IPS DF 4.7 (cell line): Measurements from ENCODE around the gene DAPK1.
"Not testable (repeated sequence)": the region's sequence is repeated elsewhere in the genome, so short reads cannot be mapped to it uniquely, and the experiment has no call there.

Experiments
- DNase-seq: peaks from one replicate; pipeline ENCODE4 v3.0.0-alpha.2; 2013; ENCODE audit warnings: low spot score; ENCODE audit errors: extremely low read depth

The DAPK1 gene

GRCh38 chr9:87542141-87542540, 44.5 kb downstream of the DAPK1 start:
- DNase-seq = no peak

- DNase-seq = no peak
These were observed 45.6 kb downstream of the DAPK1 start for GRCh38 chr9:87543251-87543650.

- no peak for DNase-seq
These were observed 48.2 kb downstream of the DAPK1 start for GRCh38 chr9:87545858-87546257.

- DNase-seq = no peak
These were observed 49.0 kb downstream of the DAPK1 start for GRCh38 chr9:87546704-87547103.

- no peak for DNase-seq
These were observed 50.0 kb downstream of the DAPK1 start for GRCh38 chr9:87547671-87548081.

GRCh38 chr9:87548159-87548558, 50.5 kb downstream of the DAPK1 start:
- DNase-seq = no peak

GRCh38 chr9:87549088-87549487, 51.4 kb downstream of the DAPK1 start:
- DNase-seq = not testable (repeated sequence)

- no peak for DNase-seq
These were observed 52.1 kb downstream of the DAPK1 start for GRCh38 chr9:87549791-87550190.

- no peak for DNase-seq
These were observed 52.7 kb downstream of the DAPK1 start for GRCh38 chr9:87550253-87550954.

GRCh38 chr9:87551772-87552217, 54.1 kb downstream of the DAPK1 start:
- DNase-seq = no peak

- no peak for DNase-seq
These were observed 56.7 kb downstream of the DAPK1 start for GRCh38 chr9:87554171-87554910.

GRCh38 chr9:87554976-87555375, 57.3 kb downstream of the DAPK1 start:
- no peak for DNase-seq

GRCh38 chr9:87556039-87556438, 58.4 kb downstream of the DAPK1 start:
- DNase-seq = no peak

GRCh38 chr9:87556821-87557220, 59.2 kb downstream of the DAPK1 start:
- no peak for DNase-seq

GRCh38 chr9:87557996-87558395, 60.3 kb downstream of the DAPK1 start:
- DNase-seq = no peak

- DNase-seq = no peak
These were observed 61.0 kb downstream of the DAPK1 start for GRCh38 chr9:87558606-87559190.

GRCh38 chr9:87562062-87562461, 64.4 kb downstream of the DAPK1 start:
- DNase-seq = no peak

- no peak for DNase-seq
These were observed 65.0 kb downstream of the DAPK1 start for GRCh38 chr9:87562530-87563170.

GRCh38 chr9:87564111-87564510, 66.4 kb downstream of the DAPK1 start:
- DNase-seq = no peak

- DNase-seq = no peak
These were observed 67.1 kb downstream of the DAPK1 start for GRCh38 chr9:87564791-87565241.

GRCh38 chr9:87567001-87567400, 69.3 kb downstream of the DAPK1 start:
- no peak for DNase-seq

GRCh38 chr9:87567571-87567970, 69.9 kb downstream of the DAPK1 start:
- no peak for DNase-seq
